ENCODE data around the gene C13orf46. TPM values are rescaled to one million over a fixed set of nuclear protein-coding genes. Genes with fewer than 3 reads are reported as not detected.
A peak's percentile ranks its signal among the peaks of the same experiment; 100 is the strongest.

C13orf46 gene
- total RNA-seq, 1 donor from 2014 or later = 21.2 TPM

- DNase-seq (peak; percentile 66), ATAC-seq (peak; percentile 50)
- no peak for TF ChIP-seq CTCF (IDR thresholded peaks at IDR 0.05)
- peaks cover 4% of the 10 kb centered on the region for H3K27me3 ChIP-seq
- intact Hi-C loops (cut with DNase I) = no loop called here
- no peak overlapping the region for H3K4me3 ChIP-seq
- no peak overlapping the region for H3K27ac ChIP-seq
- H3K9me3 ChIP-seq = no peaks in the 10 kb centered on the region
- no peaks in the 10 kb centered on the region for H3K36me3 ChIP-seq
- H3K4me1 ChIP-seq = peaks cover 10% of the 10 kb centered on the region
Observed at GRCh38 chr13:113928685-113929627, 44.9 kb downstream of the C13orf46 start.

GRCh38 chr13:113927661-113928581 lies 46.0 kb downstream of the C13orf46 start:
- no peaks in the 10 kb centered on the region for H3K9me3 ChIP-seq
- intact Hi-C loops (cut with DNase I) = no loop called here
- H3K36me3 ChIP-seq = no peaks in the 10 kb centered on the region
- peaks cover 4% of the 10 kb centered on the region for H3K27me3 ChIP-seq
- H3K27ac ChIP-seq = peak overlapping the region; percentile 17
- ATAC-seq (no peak), DNase-seq (peak; percentile 55)
- TF ChIP-seq CTCF (IDR thresholded peaks at IDR 0.05) = no peak
- H3K4me3 ChIP-seq = no peak overlapping the region
- peaks cover 10% of the 10 kb centered on the region for H3K4me1 ChIP-seq

- no peak for DNase-seq
- ATAC-seq = no peak
- peaks cover 10% of the 10 kb centered on the region for H3K4me1 ChIP-seq
- TF ChIP-seq CTCF (IDR thresholded peaks at IDR 0.05) = no peak
- intact Hi-C loops (cut with DNase I) = no loop called here
- peaks cover 4% of the 10 kb centered on the region for H3K27me3 ChIP-seq
- H3K4me3 ChIP-seq = no peak overlapping the region
- H3K27ac ChIP-seq = no peak overlapping the region
- H3K36me3 ChIP-seq = no peaks in the 10 kb centered on the region
- H3K9me3 ChIP-seq = peaks cover 2% of the 10 kb centered on the region
Observed at GRCh38 chr13:113926951-113927660, 46.8 kb downstream of the C13orf46 start.

- intact Hi-C loops (cut with DNase I) = no loop called here
- H3K9me3 ChIP-seq = peaks cover 10% of the 10 kb centered on the region
- H3K27me3 ChIP-seq = peaks cover 4% of the 10 kb centered on the region
- no peak for TF ChIP-seq CTCF (IDR thresholded peaks at IDR 0.05)
- ATAC-seq = no peak
- H3K36me3 ChIP-seq = no peaks in the 10 kb centered on the region
- H3K27ac ChIP-seq = no peak overlapping the region
- no peak for DNase-seq
- no peak overlapping the region for H3K4me3 ChIP-seq
- H3K4me1 ChIP-seq = peaks cover 10% of the 10 kb centered on the region
Observed at GRCh38 chr13:113926301-113926761, 47.5 kb downstream of the C13orf46 start.
